HEK293 (cell line): ENCODE data around the gene MCTP1.

ENCODE experiments used
- HOXD13 ChIP-seq: sonication (generic); formaldehyde crosslinking; IDR thresholded peaks from 2 replicates; pipeline ENCODE4 v1.8.0; 2022; ENCODE audit warnings: missing genetic modification reagents, borderline replicate concordance
- TCF7L2 ChIP-seq: IDR thresholded peaks from 2 replicates; pipeline ENCODE4 v1.6.1; 2011; ENCODE audit warnings: low read depth, mild to moderate bottlenecking, inconsistent platforms, low read length, moderate library complexity, borderline replicate concordance
- ZBTB8A ChIP-seq: fragments of 450-650 bp; formaldehyde crosslinking; IDR thresholded peaks from 2 replicates; pipeline ENCODE4 v1.5.1; 2016; ENCODE audit warnings: missing biosample characterization, missing genetic modification characterization
- ZNF138 ChIP-seq: fragments of 450-650 bp; formaldehyde crosslinking; IDR thresholded peaks from 2 replicates; pipeline ENCODE4 v1.5.1; 2016; ENCODE audit warnings: missing biosample characterization, missing genetic modification characterization, borderline replicate concordance
- ZNF521 ChIP-seq: fragments of 450-650 bp; formaldehyde crosslinking; IDR thresholded peaks from 2 replicates; pipeline ENCODE4 v1.5.1; 2017; ENCODE audit warnings: missing biosample characterization, mild to moderate bottlenecking, missing genetic modification characterization
- ZNF701 ChIP-seq: fragments of 450-650 bp; formaldehyde crosslinking; IDR thresholded peaks from 2 replicates; pipeline ENCODE4 v1.5.1; 2016; ENCODE audit warnings: missing biosample characterization, missing genetic modification characterization
- TF ChIP-seq, protein P1 (sequence below): fragments of 450-650 bp; formaldehyde crosslinking; IDR thresholded peaks from 2 replicates; pipeline ENCODE4 v1.5.1; 2016; ENCODE audit warnings: missing biosample characterization, missing genetic modification characterization
- TF ChIP-seq, protein P2 (sequence below): fragments of 450-650 bp; formaldehyde crosslinking; IDR thresholded peaks from 2 replicates; pipeline ENCODE4 v1.5.1; 2016; ENCODE audit warnings: missing biosample characterization, missing genetic modification characterization
- TF ChIP-seq, protein P3 (sequence below): IDR thresholded peaks from 2 replicates; pipeline ENCODE4 v1.6.1; 2011; ENCODE audit warnings: mild to moderate bottlenecking, low read depth, low read length, borderline replicate concordance

DNA sequence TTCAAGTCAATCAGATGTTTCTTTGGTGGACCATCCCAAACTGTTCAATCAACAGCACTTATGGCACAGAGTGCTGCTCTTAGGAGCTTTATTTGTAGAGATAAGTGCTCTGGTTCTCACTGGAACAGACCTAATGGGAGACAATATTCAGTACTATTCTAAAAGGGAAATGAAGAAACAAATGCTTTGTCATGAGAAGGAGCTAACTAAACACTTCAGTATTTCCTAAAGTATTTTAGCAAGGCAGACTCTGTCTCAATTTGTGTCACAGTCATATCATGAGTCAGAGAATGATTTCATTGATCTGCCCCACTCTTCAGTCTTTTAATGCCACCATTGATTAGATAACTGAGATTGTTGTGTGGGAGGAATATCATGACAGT lies 491.1 kb downstream of the MCTP1 start:
- TF ChIP-seq, protein P1, sequence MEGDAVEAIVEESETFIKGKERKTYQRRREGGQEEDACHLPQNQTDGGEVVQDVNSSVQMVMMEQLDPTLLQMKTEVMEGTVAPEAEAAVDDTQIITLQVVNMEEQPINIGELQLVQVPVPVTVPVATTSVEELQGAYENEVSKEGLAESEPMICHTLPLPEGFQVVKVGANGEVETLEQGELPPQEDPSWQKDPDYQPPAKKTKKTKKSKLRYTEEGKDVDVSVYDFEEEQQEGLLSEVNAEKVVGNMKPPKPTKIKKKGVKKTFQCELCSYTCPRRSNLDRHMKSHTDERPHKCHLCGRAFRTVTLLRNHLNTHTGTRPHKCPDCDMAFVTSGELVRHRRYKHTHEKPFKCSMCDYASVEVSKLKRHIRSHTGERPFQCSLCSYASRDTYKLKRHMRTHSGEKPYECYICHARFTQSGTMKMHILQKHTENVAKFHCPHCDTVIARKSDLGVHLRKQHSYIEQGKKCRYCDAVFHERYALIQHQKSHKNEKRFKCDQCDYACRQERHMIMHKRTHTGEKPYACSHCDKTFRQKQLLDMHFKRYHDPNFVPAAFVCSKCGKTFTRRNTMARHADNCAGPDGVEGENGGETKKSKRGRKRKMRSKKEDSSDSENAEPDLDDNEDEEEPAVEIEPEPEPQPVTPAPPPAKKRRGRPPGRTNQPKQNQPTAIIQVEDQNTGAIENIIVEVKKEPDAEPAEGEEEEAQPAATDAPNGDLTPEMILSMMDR, result no peak
- TF ChIP-seq, protein P2, sequence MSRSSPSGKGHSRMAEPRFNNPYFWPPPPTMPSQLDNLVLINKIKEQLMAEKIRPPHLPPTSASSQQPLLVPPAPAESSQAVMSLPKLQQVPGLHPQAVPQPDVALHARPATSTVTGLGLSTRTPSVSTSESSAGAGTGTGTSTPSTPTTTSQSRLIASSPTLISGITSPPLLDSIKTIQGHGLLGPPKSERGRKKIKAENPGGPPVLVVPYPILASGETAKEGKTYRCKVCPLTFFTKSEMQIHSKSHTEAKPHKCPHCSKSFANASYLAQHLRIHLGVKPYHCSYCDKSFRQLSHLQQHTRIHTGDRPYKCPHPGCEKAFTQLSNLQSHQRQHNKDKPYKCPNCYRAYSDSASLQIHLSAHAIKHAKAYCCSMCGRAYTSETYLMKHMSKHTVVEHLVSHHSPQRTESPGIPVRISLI (tag by site-specific recombination), result no peak
- TF ChIP-seq ZBTB8A, result no peak
- TF ChIP-seq HOXD13, result no peak
- no peak for TF ChIP-seq ZNF521 (tag by site-specific recombination)
- TF ChIP-seq TCF7L2, result no peak
- no peak for TF ChIP-seq ZNF138 (tag by site-specific recombination)
- no peak for TF ChIP-seq ZNF701 (tag by site-specific recombination)
- TF ChIP-seq, protein P3, sequence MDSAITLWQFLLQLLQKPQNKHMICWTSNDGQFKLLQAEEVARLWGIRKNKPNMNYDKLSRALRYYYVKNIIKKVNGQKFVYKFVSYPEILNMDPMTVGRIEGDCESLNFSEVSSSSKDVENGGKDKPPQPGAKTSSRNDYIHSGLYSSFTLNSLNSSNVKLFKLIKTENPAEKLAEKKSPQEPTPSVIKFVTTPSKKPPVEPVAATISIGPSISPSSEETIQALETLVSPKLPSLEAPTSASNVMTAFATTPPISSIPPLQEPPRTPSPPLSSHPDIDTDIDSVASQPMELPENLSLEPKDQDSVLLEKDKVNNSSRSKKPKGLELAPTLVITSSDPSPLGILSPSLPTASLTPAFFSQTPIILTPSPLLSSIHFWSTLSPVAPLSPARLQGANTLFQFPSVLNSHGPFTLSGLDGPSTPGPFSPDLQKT, result no peak
